H9 (cell line): ENCODE results near the gene TLR8. TPM values are rescaled to one million over a fixed set of nuclear protein-coding genes. Genes with fewer than 3 reads are reported as not detected.
A peak's percentile ranks its signal among the peaks of the same experiment; 100 is the strongest.

ENCODE experiments used
- DNase-seq: peaks from one replicate; pipeline ENCODE4 v3.0.0-alpha.2; 2017
- H2AFZ ChIP-seq: one replicate; pipeline ENCODE4 v1.6.1; 2013; ENCODE audit warnings: mild to moderate bottlenecking, low read length, control low read depth, moderate library complexity
- H2AK5ac ChIP-seq: 2 replicates; pipeline ENCODE4 v1.6.1; 2013; ENCODE audit warnings: low read length, control low read depth, mixed read lengths; ENCODE audit not compliant: insufficient read length
- H2BK120ac ChIP-seq: one replicate; pipeline ENCODE4 v1.6.1; 2013; ENCODE audit warnings: low read depth, mild to moderate bottlenecking, low read length, control low read depth, inconsistent platforms; ENCODE audit not compliant: poor library complexity, severe bottlenecking
- H2BK12ac ChIP-seq: 2 replicates; pipeline ENCODE4 v1.6.1; 2013; ENCODE audit warnings: low read length, control low read depth, mixed read lengths, low read depth; ENCODE audit not compliant: insufficient read length
- H2BK15ac ChIP-seq: 2 replicates; pipeline ENCODE4 v1.6.1; 2013; ENCODE audit warnings: low read depth, low read length, control low read depth
- H2BK20ac ChIP-seq: one replicate; pipeline ENCODE4 v1.6.1; 2013; ENCODE audit warnings: low read depth, mild to moderate bottlenecking, low read length, control low read depth, inconsistent platforms; ENCODE audit not compliant: poor library complexity, severe bottlenecking
- H2BK5ac ChIP-seq: 2 replicates; pipeline ENCODE4 v1.6.1; 2013; ENCODE audit warnings: low read length, control low read depth, mixed read lengths; ENCODE audit not compliant: insufficient read length
- H3K14ac ChIP-seq: 2 replicates; pipeline ENCODE4 v1.6.1; 2013; ENCODE audit warnings: low read length, control low read depth; ENCODE audit not compliant: insufficient read depth
- H3K18ac ChIP-seq: 2 replicates; pipeline ENCODE4 v1.6.1; 2013; ENCODE audit warnings: low read depth, mild to moderate bottlenecking, mixed read lengths, low read length, control low read depth; ENCODE audit not compliant: insufficient read length
- H3K23ac ChIP-seq: 2 replicates; pipeline ENCODE4 v1.6.1; 2013; ENCODE audit warnings: low read length, control low read depth, mixed read lengths, low read depth; ENCODE audit not compliant: insufficient read length
- H3K23me2 ChIP-seq: 2 replicates; pipeline ENCODE4 v1.6.1; 2013; ENCODE audit warnings: low read depth, mild to moderate bottlenecking, mixed read lengths, low read length, control low read depth; ENCODE audit not compliant: insufficient read length, poor library complexity, severe bottlenecking
- H3K27ac ChIP-seq: 2 replicates; pipeline ENCODE4 v1.5.1; 2013; ENCODE audit warnings: low read length, control low read depth, mixed read lengths, low read depth; ENCODE audit not compliant: insufficient read length
- H3K27me3 ChIP-seq: 2 replicates; pipeline ENCODE4 v1.6.1; 2013; ENCODE audit warnings: low read length, control low read depth, inconsistent platforms; ENCODE audit not compliant: insufficient read depth
- H3K4ac ChIP-seq: 2 replicates; pipeline ENCODE4 v1.6.1; 2013; ENCODE audit warnings: low read depth, mild to moderate bottlenecking, control low read depth, inconsistent platforms, low read length, moderate library complexity
- H3K4me1 ChIP-seq: 2 replicates; pipeline ENCODE4 v1.6.1; 2013; ENCODE audit warnings: low read length, control low read depth, inconsistent platforms; ENCODE audit not compliant: insufficient read depth
- H3K4me2 ChIP-seq: 2 replicates; pipeline ENCODE4 v1.6.1; 2013; ENCODE audit warnings: low read length, control low read depth, mixed read lengths; ENCODE audit not compliant: insufficient read length, insufficient read depth
- H3K56ac ChIP-seq: 2 replicates; pipeline ENCODE4 v1.6.1; 2013; ENCODE audit warnings: low read depth, mild to moderate bottlenecking, mixed read lengths, low read length, control low read depth; ENCODE audit not compliant: insufficient read length
- H3K79me1 ChIP-seq: 2 replicates; pipeline ENCODE4 v1.6.1; 2013; ENCODE audit warnings: low read depth, mild to moderate bottlenecking, moderate library complexity, low read length, control low read depth, inconsistent platforms; ENCODE audit not compliant: insufficient read depth, poor library complexity, severe bottlenecking
- H3K79me2 ChIP-seq: 2 replicates; pipeline ENCODE4 v1.6.1; 2013; ENCODE audit warnings: low read length, control low read depth, inconsistent platforms; ENCODE audit not compliant: insufficient read depth
- H3K9ac ChIP-seq: 2 replicates; pipeline ENCODE4 v1.6.1; 2013; ENCODE audit warnings: low read length, control low read depth, mixed read lengths; ENCODE audit not compliant: insufficient read length; ENCODE audit errors: extremely low read depth
- H3K9me3 ChIP-seq: one replicate; pipeline ENCODE4 v1.6.1; 2013; ENCODE audit warnings: low read depth, low read length, inconsistent platforms; ENCODE audit not compliant: control insufficient read depth
- H3T11ph ChIP-seq: one replicate; pipeline ENCODE4 v1.6.1; 2013; ENCODE audit warnings: mild to moderate bottlenecking, low read length, control low read depth, inconsistent platforms
- H4K20me1 ChIP-seq: one replicate; pipeline ENCODE4 v1.6.1; 2013; ENCODE audit not compliant: control insufficient read depth, insufficient read length, insufficient read depth
- H4K5ac ChIP-seq: 2 replicates; pipeline ENCODE4 v1.6.1; 2013; ENCODE audit warnings: low read depth, mild to moderate bottlenecking, mixed read lengths, low read length, control low read depth; ENCODE audit not compliant: insufficient read length
- H4K8ac ChIP-seq: replicated peaks from 2 replicates; pipeline ENCODE4 v1.6.1; 2013; ENCODE audit warnings: low read length, control low read depth, mixed read lengths, low read depth; ENCODE audit not compliant: insufficient read length
- H4K91ac ChIP-seq: 2 replicates; pipeline ENCODE4 v1.6.1; 2013; ENCODE audit warnings: low read depth, mild to moderate bottlenecking, moderate library complexity, mixed read lengths, low read length, control low read depth; ENCODE audit not compliant: insufficient read length
- H3K27ac Mint-ChIP-seq, 3 experiments: 2 replicates in 2 of 3; 3 replicates in 1 of 3; pipeline ENCODE4 v1.8.0; 2020 to 2021; ENCODE audit warnings: mixed read lengths in 3 of 3, mild to moderate bottlenecking in 1 of 3, moderate library complexity in 1 of 3
- H3K27me3 Mint-ChIP-seq: 2 replicates; pipeline ENCODE4 v1.8.0; 2021; ENCODE audit warnings: low read depth, mild to moderate bottlenecking, moderate library complexity, mixed read lengths
- H3K36me3 Mint-ChIP-seq, 3 experiments: 2 replicates in 2 of 3; 3 replicates in 1 of 3; pipeline ENCODE4 v1.8.0; 2020 to 2021; ENCODE audit warnings: low read depth in 3 of 3, mixed read lengths in 3 of 3; ENCODE audit not compliant: insufficient read depth in 1 of 3
- H3K4me1 Mint-ChIP-seq, 2 experiments: 2 replicates each; pipeline ENCODE4 v1.8.0; 2020; ENCODE audit warnings: mixed read lengths in 2 of 2
- H3K4me3 Mint-ChIP-seq, 2 experiments: 2 replicates in 1 of 2; 3 replicates in 1 of 2; pipeline ENCODE4 v1.8.0; 2020 to 2021; ENCODE audit warnings: mild to moderate bottlenecking in 2 of 2, mixed read lengths in 2 of 2, moderate library complexity in 1 of 2
- H3K9me3 Mint-ChIP-seq, 2 experiments: 2 replicates in 1 of 2; 3 replicates in 1 of 2; pipeline ENCODE4 v1.8.0; 2020; ENCODE audit warnings: mild to moderate bottlenecking in 2 of 2, mixed read lengths in 2 of 2, moderate library complexity in 1 of 2
- CTCF ChIP-seq: fragments of 200-600 bp; sonication (generic); conservative IDR thresholded peaks from 3 replicates; pipeline ENCODE4 v1.8.0; 2021; ENCODE audit warnings: antibody characterized with exemption, mild to moderate bottlenecking
- WGBS: extraction: QIAGEN DNeasy Blood & Tissue Kit; methylation state at CpG from one replicate; pipeline ENCODE4 v1.1.7; 2013; ENCODE audit warnings: missing lambda C conversion rate, low lambda C conversion rate, mixed read lengths; ENCODE audit not compliant: insufficient read length; ENCODE audit errors: extremely low coverage; 5-methylcytosine and 5-hydroxymethylcytosine counted together
- total RNA-seq: library from RNA; stranded (reverse); gene quantifications from 2 replicates; pipeline ENCODE4 v1.2.1, GENCODE V29; 2021

Gene TLR8
- total RNA-seq, 1 experiment from 2014 or later, result not detected

GRCh38 chrX:12971282-12972003, 65.0 kb downstream of the TLR8 start:
- Histone ChIP-seq H3K4me1 (peaks cover 2% of the 10 kb centered on the region; the same call in 1 of the 2 replicates), H3K79me2 (peaks cover 11% of the 10 kb centered on the region; the same call in 1 of the 2 replicates), H3K23me2 (no peaks in the 10 kb centered on the region), H4K91ac (no peak overlapping the region), H2BK20ac (no peak overlapping the region), H3K9me3 (no peaks in the 10 kb centered on the region), H2AK5ac (no peak overlapping the region), H3K79me1 (no peaks in the 10 kb centered on the region), H3K14ac (no peak overlapping the region), H2BK12ac (no peak overlapping the region), H3K4me2 (no peak overlapping the region), H2BK120ac (no peak overlapping the region), H4K8ac (no peak overlapping the region), H3T11ph (no peak overlapping the region), H2BK5ac (no peak overlapping the region), H3K27me3 (no peaks in the 10 kb centered on the region), H3K9ac (no peak overlapping the region), H3K4ac (no peak overlapping the region), H2AFZ (no peak overlapping the region), H2BK15ac (no peak overlapping the region), H3K56ac (no peak overlapping the region), H4K5ac (no peak overlapping the region), H3K23ac (no peak overlapping the region), H4K20me1 (no peaks in the 10 kb centered on the region), H3K18ac (no peak overlapping the region), H3K27ac (no peak overlapping the region)
- WGBS, result no CpG with 5 or more reads among the region's 12 CpGs
- TF ChIP-seq CTCF, result no peak
- peaks cover 21 to 24% (median 22%) of the 10 kb centered on the region in 3 experiments for H3K36me3 Mint-ChIP-seq
- H3K4me3 Mint-ChIP-seq, result no peak overlapping the region
- no peak for DNase-seq
- no peaks in the 10 kb centered on the region; the same call in 1 of the 2 replicates for H3K27me3 Mint-ChIP-seq
- peaks cover 77 to 80% of the 10 kb centered on the region in 2 experiments for H3K9me3 Mint-ChIP-seq
- peaks cover 23 to 31% of the 10 kb centered on the region in 2 experiments for H3K4me1 Mint-ChIP-seq
- peak overlapping the region in 2 of 3 experiments; percentile 79 to 86; a peak in 3 of 7 replicates for H3K27ac Mint-ChIP-seq
